GM23338 (cell line): ENCODE measurements around the gene SLX4IP. TPM values are rescaled to one million over a fixed set of nuclear protein-coding genes. Genes with fewer than 3 reads are reported as not detected.

Experiments
- ATAC-seq: fragments of 200-7000 bp; cut with Tn5 transposase; 3 replicates; pipeline ENCODE4 v1.9.1; 2020
- DNase-seq: peaks from one replicate; pipeline ENCODE4 v3.0.0-alpha.2; 2015; ENCODE audit warnings: low spot score
- H2AFZ ChIP-seq: fragments of 200-600 bp; sonication (generic); 2 replicates; pipeline ENCODE4 v1.8.0; 2016; ENCODE audit warnings: antibody characterized with exemption, mild to moderate bottlenecking, moderate library complexity
- H3F3A ChIP-seq: fragments of 200-600 bp; sonication (generic); replicated peaks from 2 replicates; pipeline ENCODE4 v1.8.0; 2017; ENCODE audit warnings: antibody characterized with exemption, mixed run types, low read depth
- H3K27ac ChIP-seq: fragments of 200-600 bp; sonication (generic); 2 replicates; pipeline ENCODE4 v1.6.1; 2016; ENCODE audit warnings: low read depth
- H3K27me3 ChIP-seq: fragments of 200-600 bp; sonication (generic); 2 replicates; pipeline ENCODE4 v1.8.0; 2016; ENCODE audit warnings: mild to moderate bottlenecking, mixed run types, moderate library complexity; ENCODE audit not compliant: insufficient read depth
- H3K36me3 ChIP-seq: fragments of 200-600 bp; sonication (generic); 2 replicates; pipeline ENCODE4 v1.8.0; 2016; ENCODE audit warnings: mild to moderate bottlenecking; ENCODE audit not compliant: insufficient read depth
- H3K4me1 ChIP-seq: fragments of 200-600 bp; sonication (generic); 2 replicates; pipeline ENCODE4 v1.8.0; 2016; ENCODE audit warnings: mild to moderate bottlenecking, moderate library complexity; ENCODE audit not compliant: insufficient read depth
- H3K4me2 ChIP-seq: fragments of 200-600 bp; sonication (generic); 2 replicates; pipeline ENCODE4 v1.7.1; 2017; ENCODE audit warnings: mixed run types
- H3K4me3 ChIP-seq: fragments of 200-600 bp; sonication (generic); 2 replicates; pipeline ENCODE4 v1.6.1; 2016; ENCODE audit warnings: mixed run types
- H3K79me2 ChIP-seq: fragments of 200-600 bp; sonication (generic); replicated peaks from 2 replicates; pipeline ENCODE4 v1.8.0; 2017; ENCODE audit warnings: mild to moderate bottlenecking; ENCODE audit not compliant: insufficient read depth
- H3K9me2 ChIP-seq: fragments of 200-600 bp; sonication (generic); 2 replicates; pipeline ENCODE4 v1.8.0; 2017; ENCODE audit not compliant: insufficient read depth
- H4K20me1 ChIP-seq: fragments of 200-600 bp; sonication (generic); replicated peaks from 2 replicates; pipeline ENCODE4 v1.8.0; 2017; ENCODE audit warnings: mild to moderate bottlenecking; ENCODE audit not compliant: insufficient read depth
- H3K27ac Mint-ChIP-seq: 2 replicates; pipeline ENCODE4 v1.8.0; 2020; ENCODE audit warnings: inconsistent platforms, mild to moderate bottlenecking, moderate library complexity, mixed read lengths
- H3K27me3 Mint-ChIP-seq: 3 replicates; pipeline ENCODE4 v1.8.0; 2022; ENCODE audit warnings: low read depth, mild to moderate bottlenecking, moderate library complexity, mixed read lengths, inconsistent platforms; ENCODE audit not compliant: insufficient read depth, poor library complexity
- H3K36me3 Mint-ChIP-seq: 3 replicates; pipeline ENCODE4 v1.8.0; 2021; ENCODE audit warnings: low read depth, mild to moderate bottlenecking, inconsistent platforms, moderate library complexity, mixed read lengths
- H3K4me1 Mint-ChIP-seq: 3 replicates; pipeline ENCODE4 v1.8.0; 2020; ENCODE audit warnings: mild to moderate bottlenecking, inconsistent platforms, mixed read lengths
- H3K4me3 Mint-ChIP-seq: 3 replicates; pipeline ENCODE4 v1.8.0; 2021; ENCODE audit warnings: moderate library complexity, mild to moderate bottlenecking, inconsistent platforms, mixed read lengths
- H3K9me3 Mint-ChIP-seq: 3 replicates; pipeline ENCODE4 v1.8.0; 2020; ENCODE audit warnings: moderate library complexity, mild to moderate bottlenecking, inconsistent platforms, mixed read lengths
- CREB1 ChIP-seq: fragments of 250-450 bp; sonication (Bioruptor Pico); IDR thresholded peaks from 2 replicates; pipeline ENCODE4 v1.5.0; 2020; ENCODE audit warnings: low read depth, mild to moderate bottlenecking, moderate library complexity
- CTCF ChIP-seq, 2 experiments: fragments of 200-600 bp in 1 of 2; sonication (generic) in 1 of 2; conservative IDR thresholded peaks; 2 replicates each; pipeline versions ENCODE4 v1.5.1 to v1.6.1; 2016 to 2017; ENCODE audit warnings: antibody characterized with exemption in 2 of 2, low read depth in 2 of 2, mild to moderate bottlenecking in 2 of 2, moderate library complexity in 1 of 2
- EZH2 ChIP-seq: fragments of 200-600 bp; sonication (generic); IDR thresholded peaks from one replicate; pipeline ENCODE4 v1.8.0; 2017; ENCODE audit warnings: antibody characterized with exemption, mild to moderate bottlenecking, low read depth; ENCODE audit not compliant: unreplicated experiment
- EZH2phosphoT487 ChIP-seq: fragments of 200-600 bp; sonication (generic); IDR thresholded peaks from one replicate; pipeline ENCODE4 v1.8.1; 2018; ENCODE audit warnings: antibody characterized with exemption; ENCODE audit not compliant: unreplicated experiment
- POLR2AphosphoS5 ChIP-seq: IDR thresholded peaks from 2 replicates; pipeline ENCODE4 v1.6.1; 2016; ENCODE audit warnings: antibody characterized with exemption, low read depth
- STAT1 ChIP-seq: IDR thresholded peaks from one replicate; pipeline ENCODE4 v1.6.1; 2016; ENCODE audit warnings: antibody characterized with exemption; ENCODE audit not compliant: unreplicated experiment
- ZNF462 ChIP-seq: fragments of 250-450 bp; sonication (Bioruptor Pico); IDR thresholded peaks from 2 replicates; pipeline ENCODE4 v1.5.0; 2020; ENCODE audit warnings: mild to moderate bottlenecking, moderate library complexity
- polyA plus RNA-seq: library from polyadenylated mRNA; unstranded; fragments of >200 nt; fragmentation: Nextera tagmentation; extraction: Ambion mirVana; gene quantifications from 2 replicates; pipeline ENCODE4 v1.2.1, GENCODE V29; 2016
- total RNA-seq: library from RNA; depleted of rRNA; stranded (reverse); fragments of >200 nt; shearing (Covaris generic); gene quantifications from 2 replicates; pipeline ENCODE4 v1.2.3, GENCODE V29; 2014
- TF ChIP-seq, protein P1 (sequence below): IDR thresholded peaks from 2 replicates; pipeline ENCODE4 v1.6.1; 2016; ENCODE audit warnings: antibody characterized with exemption

SLX4IP gene
- total and polyA plus RNA-seq, 2 experiments from 2014 or later = 9.1 to 9.8 TPM

GRCh38 chr20:10511509-10512251, 76.6 kb downstream of the SLX4IP start:
- Mint-ChIP-seq H3K4me3 (no peak overlapping the region), H3K27me3 (no peaks in the 10 kb centered on the region), H3K36me3 (no peaks in the 10 kb centered on the region), H3K9me3 (no peaks in the 10 kb centered on the region), H3K27ac (peak overlapping the region; percentile 93), H3K4me1 (peaks cover 34% of the 10 kb centered on the region)
- peaks cover 15% of the 10 kb centered on the region; the same call in 1 of the 2 replicates for H3K79me2 ChIP-seq
- no peaks in the 10 kb centered on the region for H3K36me3 ChIP-seq
- peaks cover 5% of the 10 kb centered on the region; the same call in 1 of the 2 replicates for H3K9me2 ChIP-seq
- peak; percentile 69 for ATAC-seq
- TF ChIP-seq ZNF462 (CRISPR knock-in tag) (0 out of 2 replicates have a peak, but pooled peaks have one; percentile 29), POLR2AphosphoS5 (no peak)
- no peak overlapping the region for H3K4me3 ChIP-seq
- peak; percentile 60 for DNase-seq
- no peak overlapping the region for H2AFZ ChIP-seq
- H3K4me1 ChIP-seq = peaks cover 7% of the 10 kb centered on the region; the same call in 1 of the 2 replicates
- H3F3A ChIP-seq = no peaks in the 10 kb centered on the region
- no peak overlapping the region for H3K27ac ChIP-seq
- H3K27me3 ChIP-seq = no peaks in the 10 kb centered on the region
- H3K4me2 ChIP-seq = 0 out of 2 replicates have a peak overlapping the region, but pooled peaks have one; percentile 13
- no peaks in the 10 kb centered on the region for H4K20me1 ChIP-seq

- Histone ChIP-seq H3K4me3 (no peak overlapping the region), H3K4me2 (no peak overlapping the region), H3K79me2 (peaks cover 15% of the 10 kb centered on the region; the same call in 1 of the 2 replicates), H2AFZ (no peak overlapping the region), H3K4me1 (peaks cover 7% of the 10 kb centered on the region; the same call in 1 of the 2 replicates), H3K27me3 (no peaks in the 10 kb centered on the region), H3K36me3 (no peaks in the 10 kb centered on the region), H4K20me1 (no peaks in the 10 kb centered on the region), H3K27ac (no peak overlapping the region), H3K9me2 (peaks cover 5% of the 10 kb centered on the region; the same call in 1 of the 2 replicates), H3F3A (no peaks in the 10 kb centered on the region)
- peaks cover 29% of the 10 kb centered on the region for H3K4me1 Mint-ChIP-seq
- no peaks in the 10 kb centered on the region for H3K36me3 Mint-ChIP-seq
- ATAC-seq (no peak), DNase-seq (no peak)
- no peaks in the 10 kb centered on the region for H3K9me3 Mint-ChIP-seq
- no peak overlapping the region for H3K27ac Mint-ChIP-seq
- no peak overlapping the region for H3K4me3 Mint-ChIP-seq
- no peaks in the 10 kb centered on the region for H3K27me3 Mint-ChIP-seq
- TF ChIP-seq, protein P1, sequence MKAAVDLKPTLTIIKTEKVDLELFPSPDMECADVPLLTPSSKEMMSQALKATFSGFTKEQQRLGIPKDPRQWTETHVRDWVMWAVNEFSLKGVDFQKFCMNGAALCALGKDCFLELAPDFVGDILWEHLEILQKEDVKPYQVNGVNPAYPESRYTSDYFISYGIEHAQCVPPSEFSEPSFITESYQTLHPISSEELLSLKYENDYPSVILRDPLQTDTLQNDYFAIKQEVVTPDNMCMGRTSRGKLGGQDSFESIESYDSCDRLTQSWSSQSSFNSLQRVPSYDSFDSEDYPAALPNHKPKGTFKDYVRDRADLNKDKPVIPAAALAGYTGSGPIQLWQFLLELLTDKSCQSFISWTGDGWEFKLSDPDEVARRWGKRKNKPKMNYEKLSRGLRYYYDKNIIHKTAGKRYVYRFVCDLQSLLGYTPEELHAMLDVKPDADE = no peak
- TF ChIP-seq STAT1 (no peak), EZH2 (no peak), EZH2phosphoT487 (no peak), CTCF (conservative IDR thresholded peaks at IDR 0.05; ENCODE audit: low read depth in 2 of 2) (no peak), CREB1 (no peak), POLR2AphosphoS5 (no peak)
These were observed 78.0 kb downstream of the SLX4IP start for GRCh38 chr20:10513061-10513460.
